HepG2 (cell line): ENCODE measurements around the gene CACNG4. TPM values are rescaled to one million over a fixed set of nuclear protein-coding genes. Genes with fewer than 3 reads are reported as not detected.

Source experiments
- AHDC1 ChIP-seq: sonication (generic); formaldehyde crosslinking; IDR thresholded peaks from 2 replicates; pipeline ENCODE4 v1.5.1; 2020; ENCODE audit warnings: mild to moderate bottlenecking, missing genetic modification reagents, borderline replicate concordance
- BORCS8-MEF2B ChIP-seq: sonication (generic); formaldehyde crosslinking; IDR thresholded peaks from 2 replicates; pipeline ENCODE4 v1.8.0; 2022; ENCODE audit warnings: mild to moderate bottlenecking, missing genetic modification reagents
- HMG20B ChIP-seq: conservative IDR thresholded peaks from 2 replicates; pipeline ENCODE4 v1.6.1; 2016; ENCODE audit warnings: missing genetic modification reagents, missing compliant biosample characterization
- HMGA1 ChIP-seq: sonication (generic); formaldehyde crosslinking; conservative IDR thresholded peaks from 2 replicates; pipeline ENCODE4 v1.4.0; 2020; ENCODE audit warnings: missing genetic modification reagents
- HOXD1 ChIP-seq: sonication (generic); formaldehyde crosslinking; IDR thresholded peaks from 2 replicates; pipeline ENCODE4 v1.5.0; 2020; ENCODE audit warnings: missing genetic modification reagents
- NFKB2 ChIP-seq: sonication (generic); formaldehyde crosslinking; IDR thresholded peaks from 2 replicates; pipeline ENCODE4 v1.4.0; 2020; ENCODE audit warnings: missing genetic modification reagents, borderline replicate concordance
- PRDM4 ChIP-seq: sonication (generic); formaldehyde crosslinking; IDR thresholded peaks from 2 replicates; pipeline ENCODE4 v1.9.0; 2021; ENCODE audit warnings: missing genetic modification reagents, borderline replicate concordance
- SRF ChIP-seq: IDR thresholded peaks from 2 replicates; pipeline ENCODE4 v1.6.1; 2011; ENCODE audit warnings: mild to moderate bottlenecking, low read depth, low read length, moderate library complexity
- ZFY ChIP-seq: sonication (generic); formaldehyde crosslinking; IDR thresholded peaks from 2 replicates; pipeline ENCODE4 v1.4.0; 2020; ENCODE audit warnings: missing genetic modification reagents
- ZHX2 ChIP-seq, 2 experiments: sonication (generic) in 1 of 2; formaldehyde crosslinking in 1 of 2; IDR thresholded peaks; 2 replicates each; pipeline versions ENCODE4 v1.6.1 to v1.9.0; 2014 to 2022; ENCODE audit warnings: antibody characterized with exemption in 1 of 2, borderline replicate concordance in 1 of 2, inconsistent platforms in 1 of 2, low read depth in 1 of 2, missing genetic modification reagents in 1 of 2
- ZNF251 ChIP-seq: sonication (generic); formaldehyde crosslinking; IDR thresholded peaks from 2 replicates; pipeline ENCODE4 v1.9.0; 2021; ENCODE audit warnings: mild to moderate bottlenecking, missing genetic modification reagents
- ZNF30 ChIP-seq: sonication (generic); formaldehyde crosslinking; IDR thresholded peaks from 2 replicates; pipeline ENCODE4 v1.5.0; 2020; ENCODE audit warnings: mild to moderate bottlenecking, missing genetic modification reagents
- ZNF563 ChIP-seq: sonication (generic); formaldehyde crosslinking; IDR thresholded peaks from 2 replicates; pipeline ENCODE4 v1.8.0; 2022; ENCODE audit warnings: mild to moderate bottlenecking, moderate library complexity, missing genetic modification reagents
- ZNF607 ChIP-seq: sonication (generic); formaldehyde crosslinking; IDR thresholded peaks from 2 replicates; pipeline ENCODE4 v1.5.1; 2020; ENCODE audit warnings: missing genetic modification reagents, mild to moderate bottlenecking, borderline replicate concordance
- ZNF615 ChIP-seq: sonication (generic); formaldehyde crosslinking; IDR thresholded peaks from 2 replicates; pipeline ENCODE4 v1.5.0; 2020; ENCODE audit warnings: mild to moderate bottlenecking, missing genetic modification reagents, borderline replicate concordance
- ZNF746 ChIP-seq: sonication (generic); formaldehyde crosslinking; IDR thresholded peaks from 2 replicates; pipeline ENCODE4 v1.8.0; 2022; ENCODE audit warnings: mild to moderate bottlenecking, missing genetic modification reagents
- ZSCAN25 ChIP-seq: sonication (generic); formaldehyde crosslinking; IDR thresholded peaks from 2 replicates; pipeline ENCODE4 v1.8.0; 2022; ENCODE audit warnings: mild to moderate bottlenecking, missing genetic modification reagents
- polyA plus RNA-seq, 8 experiments: library from polyadenylated mRNA; depleted of rRNA in 3 of 8; stranded (reverse) in 7 of 8; unstranded in 1 of 8; fragments of >200 nt; fragmentation: Illumina TruSeq in 4 of 8; extraction: Trizol in 4 of 8; gene quantifications; 2 replicates each; pipeline versions ENCODE4 v1.2.1 to v1.2.3, GENCODE V29; 2011 to 2016; ENCODE audit warnings: low read depth in 4 of 8, missing spikeins in 1 of 8, mixed read lengths in 1 of 8; ENCODE audit not compliant: insufficient read depth in 1 of 8
- total RNA-seq, 5 experiments: library from RNA; depleted of rRNA; stranded (reverse); fragments of >200 nt; fragmentation: Illumina TruSeq; extraction: Trizol; gene quantifications; 2 replicates each; pipeline ENCODE4 v1.2.3, GENCODE V29; 2016; ENCODE audit warnings: low read depth in 1 of 5

The CACNG4 gene
- total and polyA plus RNA-seq, 2 of the 13 experiments (the other 11 are each of a cell fraction or from before 2014, with no cell fraction given) = 0.09 TPM

- TF ChIP-seq ZHX2 (IDR thresholded peaks at IDR 0.05; ENCODE audit: low read depth) = no peak
- no peak for TF ChIP-seq ZHX2 (CRISPR knock-in tag; IDR thresholded peaks at IDR 0.05; ENCODE audit: borderline replicate concordance)
- peak; percentile 51; the same call in 1 of the 2 replicates for TF ChIP-seq AHDC1 (CRISPR knock-in tag)
- TF ChIP-seq ZNF615 = no peak
- no peak for TF ChIP-seq BORCS8-MEF2B
- TF ChIP-seq PRDM4 = no peak
- TF ChIP-seq ZNF251 (CRISPR knock-in tag) = no peak
- TF ChIP-seq ZNF607 = no peak
- TF ChIP-seq ZNF746 (CRISPR knock-in tag) = no peak
- TF ChIP-seq NFKB2 (CRISPR knock-in tag) = no peak
- TF ChIP-seq ZNF563 (CRISPR knock-in tag) = no peak
- no peak for TF ChIP-seq ZNF30 (CRISPR knock-in tag)
- no peak for TF ChIP-seq HOXD1 (CRISPR knock-in tag)
- TF ChIP-seq ZSCAN25 (CRISPR knock-in tag) = no peak
- 0 out of 2 replicates have a peak, but pooled peaks have one; percentile 15 for TF ChIP-seq HMG20B (CRISPR knock-in tag)
- TF ChIP-seq HMGA1 (CRISPR knock-in tag) = no peak
- TF ChIP-seq SRF = no peak
- TF ChIP-seq ZFY = no peak
Measured at GRCh38 chr17:67076290-67076689, 111.8 kb downstream of the CACNG4 start (continued).
